Measurements from ENCODE around the gene HOXB2.

DNA sequence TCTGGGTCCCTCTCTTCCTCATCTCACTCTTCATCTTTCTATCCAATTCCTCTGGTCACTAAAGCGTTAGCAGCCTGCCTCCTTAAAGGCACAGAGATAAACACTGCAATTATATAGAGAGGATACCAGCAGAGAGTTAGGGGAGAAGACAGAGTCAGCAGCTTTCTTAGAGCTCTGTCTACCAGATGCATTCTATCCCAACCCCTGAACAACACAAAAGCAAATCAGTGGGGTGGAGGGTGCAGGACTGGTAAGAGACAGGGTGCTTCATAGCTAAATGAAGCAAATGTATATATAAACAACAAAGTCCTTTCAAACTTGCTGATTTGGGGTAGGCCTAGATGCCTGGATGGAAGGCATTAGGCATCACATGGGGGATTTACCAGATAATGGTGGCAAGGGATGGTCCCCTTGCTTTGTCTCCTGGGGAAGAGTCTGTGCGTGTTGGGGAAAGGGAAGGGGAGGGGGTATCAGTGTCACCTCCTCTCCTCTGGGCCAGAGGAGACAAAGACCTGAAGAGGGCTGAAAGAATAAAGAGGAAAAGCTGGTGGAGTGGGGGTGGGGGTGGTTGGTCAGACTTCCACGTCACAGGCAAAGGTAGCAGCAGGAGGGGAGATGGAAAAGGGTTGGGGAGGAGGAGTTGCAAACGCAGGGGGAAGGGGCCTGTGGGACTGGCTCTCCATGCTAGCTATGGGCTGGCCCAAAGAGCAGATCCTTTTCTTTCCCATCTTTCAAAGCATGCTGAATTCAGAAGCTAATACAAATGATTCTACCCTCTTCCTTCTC lies 21.2 kb upstream of the HOXB2 start:
- TF ChIP-seq, protein P1, sequence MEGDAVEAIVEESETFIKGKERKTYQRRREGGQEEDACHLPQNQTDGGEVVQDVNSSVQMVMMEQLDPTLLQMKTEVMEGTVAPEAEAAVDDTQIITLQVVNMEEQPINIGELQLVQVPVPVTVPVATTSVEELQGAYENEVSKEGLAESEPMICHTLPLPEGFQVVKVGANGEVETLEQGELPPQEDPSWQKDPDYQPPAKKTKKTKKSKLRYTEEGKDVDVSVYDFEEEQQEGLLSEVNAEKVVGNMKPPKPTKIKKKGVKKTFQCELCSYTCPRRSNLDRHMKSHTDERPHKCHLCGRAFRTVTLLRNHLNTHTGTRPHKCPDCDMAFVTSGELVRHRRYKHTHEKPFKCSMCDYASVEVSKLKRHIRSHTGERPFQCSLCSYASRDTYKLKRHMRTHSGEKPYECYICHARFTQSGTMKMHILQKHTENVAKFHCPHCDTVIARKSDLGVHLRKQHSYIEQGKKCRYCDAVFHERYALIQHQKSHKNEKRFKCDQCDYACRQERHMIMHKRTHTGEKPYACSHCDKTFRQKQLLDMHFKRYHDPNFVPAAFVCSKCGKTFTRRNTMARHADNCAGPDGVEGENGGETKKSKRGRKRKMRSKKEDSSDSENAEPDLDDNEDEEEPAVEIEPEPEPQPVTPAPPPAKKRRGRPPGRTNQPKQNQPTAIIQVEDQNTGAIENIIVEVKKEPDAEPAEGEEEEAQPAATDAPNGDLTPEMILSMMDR (IDR thresholded peaks at IDR 0.05), result no peak
- no peak for TF ChIP-seq EZH2 (IDR thresholded peaks at IDR 0.05; ENCODE audit: borderline replicate concordance, insufficient read depth, low read depth, low read length, poor library complexity, severe bottlenecking)
